ENCODE results near the gene ABHD13.

GRCh38 chr13:108263621-108264355, 45.6 kb downstream of the ABHD13 start:
- TF ChIP-seq CTCF (IDR thresholded peaks at IDR 0.05) (no peak), POLR2A (IDR thresholded peaks at IDR 0.05) (no peak)

Measured in prostate gland (tissue), 2 donors.